GM12892 (cell line): ENCODE measurements around the gene PNCK.
"Not testable (repeated sequence)": the region's sequence is repeated elsewhere in the genome, so short reads cannot be mapped to it uniquely, and the experiment has no call there.

Experiments used
- POLR2A ChIP-seq: IDR thresholded peaks from 2 replicates; pipeline ENCODE4 v1.6.1; 2011; ENCODE audit warnings: low read depth, low read length, control low read depth
- POLR2AphosphoS5 ChIP-seq: IDR thresholded peaks from 2 replicates; pipeline ENCODE4 v1.6.1; 2011; ENCODE audit warnings: low read depth, low read length, control low read depth
- TAF1 ChIP-seq: IDR thresholded peaks from 2 replicates; pipeline ENCODE4 v1.6.1; 2011; ENCODE audit warnings: low read depth, mild to moderate bottlenecking, control low read depth, low read length, borderline replicate concordance

- not testable (repeated sequence) for TF ChIP-seq POLR2A, POLR2AphosphoS5, TAF1
These were observed 9.9 kb upstream of the PNCK start for GRCh38 chrX:153683486-153683885.
